ENCODE data around the gene DPP6.

Gene DPP6

GRCh38 chr7:154746571-154747360 is 694.6 kb downstream of the DPP6 start:
- DNase-seq (ENCODE audit: low read depth in 1 of 2, low spot score in 1 of 2): no peak
- in situ Hi-C loops (cut with HindIII; ENCODE audit: low pct_unique_long_range_greater_than_20kb, low sequenced_read_pairs): no loop called here
- no peak for TF ChIP-seq JUND (IDR thresholded peaks at IDR 0.05; ENCODE audit: low read depth)

- DNase-seq (ENCODE audit: low read depth in 1 of 2, low spot score in 1 of 2): no peak
- no peak for TF ChIP-seq JUND (IDR thresholded peaks at IDR 0.05; ENCODE audit: low read depth)
- in situ Hi-C loops (cut with HindIII; ENCODE audit: low pct_unique_long_range_greater_than_20kb, low sequenced_read_pairs): no loop called here
Observed at GRCh38 chr7:154748089-154748786, 696.0 kb downstream of the DPP6 start.

- no peak for DNase-seq (ENCODE audit: low read depth in 1 of 2, low spot score in 1 of 2)
- in situ Hi-C loops (cut with HindIII; ENCODE audit: low pct_unique_long_range_greater_than_20kb, low sequenced_read_pairs): no loop called here
- TF ChIP-seq JUND (IDR thresholded peaks at IDR 0.05; ENCODE audit: low read depth): no peak
Observed at GRCh38 chr7:154750353-154750801, 698.2 kb downstream of the DPP6 start.

GRCh38 chr7:154753226-154753625 is 701.0 kb downstream of the DPP6 start:
- in situ Hi-C loops (cut with HindIII; ENCODE audit: low pct_unique_long_range_greater_than_20kb, low sequenced_read_pairs): no loop called here
- no peak for TF ChIP-seq JUND (IDR thresholded peaks at IDR 0.05; ENCODE audit: low read depth)
- DNase-seq (ENCODE audit: low read depth in 1 of 2, low spot score in 1 of 2): no peak

GRCh38 chr7:154757756-154758155 is 705.6 kb downstream of the DPP6 start:
- no peak for TF ChIP-seq JUND (IDR thresholded peaks at IDR 0.05; ENCODE audit: low read depth)
- no peak for DNase-seq (ENCODE audit: low read depth in 1 of 2, low spot score in 1 of 2)

GRCh38 chr7:154759989-154760388 is 707.8 kb downstream of the DPP6 start:
- TF ChIP-seq JUND (IDR thresholded peaks at IDR 0.05; ENCODE audit: low read depth): no peak
- no peak for DNase-seq (ENCODE audit: low read depth in 1 of 2, low spot score in 1 of 2)
- in situ Hi-C loops (cut with HindIII; ENCODE audit: low pct_unique_long_range_greater_than_20kb, low sequenced_read_pairs): no loop called here

More at GRCh38 chr7:154757756-154758155, 705.6 kb downstream of the DPP6 start:
- in situ Hi-C loops (cut with HindIII; ENCODE audit: low pct_unique_long_range_greater_than_20kb, low sequenced_read_pairs): no loop called here

GRCh38 chr7:154765118-154765517 is 712.9 kb downstream of the DPP6 start:
- in situ Hi-C loops (cut with HindIII; ENCODE audit: low pct_unique_long_range_greater_than_20kb, low sequenced_read_pairs): no loop called here
- no peak for DNase-seq (ENCODE audit: low read depth in 1 of 2, low spot score in 1 of 2)
- TF ChIP-seq JUND (IDR thresholded peaks at IDR 0.05; ENCODE audit: low read depth): no peak

GRCh38 chr7:154767142-154767541 is 714.9 kb downstream of the DPP6 start:
- TF ChIP-seq JUND (IDR thresholded peaks at IDR 0.05; ENCODE audit: low read depth): no peak
- no peak for DNase-seq (ENCODE audit: low read depth in 1 of 2, low spot score in 1 of 2)
- in situ Hi-C loops (cut with HindIII; ENCODE audit: low pct_unique_long_range_greater_than_20kb, low sequenced_read_pairs): no loop called here

GRCh38 chr7:154767821-154768415 is 715.7 kb downstream of the DPP6 start:
- no peak for DNase-seq (ENCODE audit: low read depth in 1 of 2, low spot score in 1 of 2)
- in situ Hi-C loops (cut with HindIII; ENCODE audit: low pct_unique_long_range_greater_than_20kb, low sequenced_read_pairs): no loop called here
- no peak for TF ChIP-seq JUND (IDR thresholded peaks at IDR 0.05; ENCODE audit: low read depth)

- no peak for TF ChIP-seq JUND (IDR thresholded peaks at IDR 0.05; ENCODE audit: low read depth)
- no peak for DNase-seq (ENCODE audit: low read depth in 1 of 2, low spot score in 1 of 2)
- in situ Hi-C loops (cut with HindIII; ENCODE audit: low pct_unique_long_range_greater_than_20kb, low sequenced_read_pairs): no loop called here
Observed at GRCh38 chr7:154769001-154769400, 716.8 kb downstream of the DPP6 start.

- in situ Hi-C loops (cut with HindIII; ENCODE audit: low pct_unique_long_range_greater_than_20kb, low sequenced_read_pairs): no loop called here
- no peak for TF ChIP-seq JUND (IDR thresholded peaks at IDR 0.05; ENCODE audit: low read depth)
- no peak for DNase-seq (ENCODE audit: low read depth in 1 of 2, low spot score in 1 of 2)
Observed at GRCh38 chr7:154769527-154769926, 717.3 kb downstream of the DPP6 start.

- no peak for DNase-seq (ENCODE audit: low read depth in 1 of 2, low spot score in 1 of 2)
- TF ChIP-seq JUND (IDR thresholded peaks at IDR 0.05; ENCODE audit: low read depth): no peak
- in situ Hi-C loops (cut with HindIII; ENCODE audit: low pct_unique_long_range_greater_than_20kb, low sequenced_read_pairs): no loop called here
Observed at GRCh38 chr7:154770361-154770760, 718.2 kb downstream of the DPP6 start.

- TF ChIP-seq JUND (IDR thresholded peaks at IDR 0.05; ENCODE audit: low read depth): no peak
- in situ Hi-C loops (cut with HindIII; ENCODE audit: low pct_unique_long_range_greater_than_20kb, low sequenced_read_pairs): no loop called here
- DNase-seq (ENCODE audit: low read depth in 1 of 2, low spot score in 1 of 2): no peak
Observed at GRCh38 chr7:154770962-154771361, 718.8 kb downstream of the DPP6 start.
